GM21619 (cell line): ENCODE results near the gene NPPC.
"Not testable (repeated sequence)": the region's sequence is repeated elsewhere in the genome, so short reads cannot be mapped to it uniquely, and the experiment has no call there.

ENCODE experiments used
- ATAC-seq: cut with Tn5 transposase; IDR thresholded peaks from one replicate; pipeline ENCODE4 v1.9.1; 2021; ENCODE audit not compliant: unreplicated experiment

The NPPC gene

GRCh38 chr2:231890896-231891513 lies 35.2 kb downstream of the NPPC start:
- ATAC-seq = no peak

GRCh38 chr2:231887756-231888155 lies 38.4 kb downstream of the NPPC start:
- ATAC-seq = no peak

GRCh38 chr2:231886071-231886681 lies 40.0 kb downstream of the NPPC start:
- no peak for ATAC-seq

GRCh38 chr2:231884438-231885140 lies 41.6 kb downstream of the NPPC start:
- no peak for ATAC-seq

GRCh38 chr2:231883468-231883881 lies 42.7 kb downstream of the NPPC start:
- no peak for ATAC-seq

- no peak for ATAC-seq
Measured at GRCh38 chr2:231882646-231883045, 43.5 kb downstream of the NPPC start.

- not testable (repeated sequence) for ATAC-seq
Measured at GRCh38 chr2:231880371-231880770, 45.8 kb downstream of the NPPC start.

GRCh38 chr2:231879216-231879615 lies 47.0 kb downstream of the NPPC start:
- ATAC-seq = no peak

- ATAC-seq = no peak
Measured at GRCh38 chr2:231877533-231878456, 48.4 kb downstream of the NPPC start.

GRCh38 chr2:231874944-231875343 lies 51.3 kb downstream of the NPPC start:
- ATAC-seq = no peak
